NT2/D1 (cell line): ENCODE results near the gene EPHB3.

Experiments used
- SUZ12 ChIP-seq: IDR thresholded peaks from 2 replicates; pipeline ENCODE4 v1.6.1; 2011; ENCODE audit not compliant: insufficient read length, insufficient read depth; ENCODE audit errors: extremely low read depth
- YY1 ChIP-seq: IDR thresholded peaks from 2 replicates; pipeline ENCODE4 v1.6.1; 2011; ENCODE audit not compliant: insufficient read length, insufficient read depth
- ZNF274 ChIP-seq: IDR thresholded peaks from 2 replicates; pipeline ENCODE4 v1.6.1; 2011; ENCODE audit warnings: mild to moderate bottlenecking, low read depth, low read length

- TF ChIP-seq ZNF274 (no peak), YY1 (no peak), SUZ12 (no peak)
Measured at GRCh38 chr3:184540777-184541681, 20.6 kb upstream of the EPHB3 start.
